ENCODE data around the gene PLK1. TPM values are rescaled to one million over a fixed set of nuclear protein-coding genes. Genes with fewer than 3 reads are reported as not detected.
A peak's percentile ranks its signal among the peaks of the same experiment; 100 is the strongest.
"Not testable (repeated sequence)": the region's sequence is repeated elsewhere in the genome, so short reads cannot be mapped to it uniquely, and the experiment has no call there.

PLK1 gene
- total RNA-seq = 1 to 10 TPM; 4.4 to 7.1 TPM
- polyA plus RNA-seq (ENCODE audit: insufficient read length in 2 of 2) = 10 to 100 TPM; 20.0 to 20.1 TPM
- long read RNA-seq, donor 1, partial matches to known transcripts = 0 of 4 reads
- long read RNA-seq, donor 1, other reads (novel, unspliced or antisense) = 0 of 4 reads
- long read RNA-seq, donor 2, partial matches to known transcripts = 0 of 2 reads
- long read RNA-seq, donor 2, other reads (novel, unspliced or antisense) = 0 of 2 reads
- long read RNA-seq, donor 3, full-length matches to known transcripts = 3 of 3 reads
- long read RNA-seq, donor 3, partial matches to known transcripts = 0 of 3 reads
- long read RNA-seq, donor 3, other reads (novel, unspliced or antisense) = 0 of 3 reads
- long read RNA-seq, donor 4, partial matches to known transcripts = 0 of 3 reads
- long read RNA-seq, donor 4, other reads (novel, unspliced or antisense) = 0 of 3 reads

GRCh38 chr16:23678430-23679273 lies at the start of gene PLK1:
Gene PLK1, plus strand, starts transcription at chr16:23678889. Its CDS starts 44 bp downstream, at chr16:23678933.
- Histone ChIP-seq H3K27ac (ENCODE audit: low read depth, low read length) (no peak within 1 kb of the TSS), H3K27me3 (ENCODE audit: control insufficient read depth, insufficient read depth, low read length) (no peaks in the 10 kb centered on the region), H3K4me1 (ENCODE audit: control insufficient read depth, insufficient read depth, low read length) (peaks cover 22% of the 10 kb centered on the region), H3K4me3 (ENCODE audit: low read depth, low read length) (peak within 1 kb of the TSS; percentile 65), H3K9me3 (ENCODE audit: control insufficient read depth, insufficient read depth, low read length) (no peaks in the 10 kb centered on the region), H3K36me3 (ENCODE audit: control insufficient read depth, insufficient read depth, low read length) (peaks cover 34% of the 10 kb centered on the region)
- peak; percentile 52 to 94 (median 76) for DNase-seq (ENCODE audit: low read depth in 4 of 6, low spot score in 6 of 6)
- WGBS (ENCODE audit: insufficient coverage) = under 1% methylated on average over 75 of the region's 75 CpGs

GRCh38 chr16:23629516-23629915 lies 49.2 kb upstream of the PLK1 start:
- H3K4me1 ChIP-seq (ENCODE audit: control insufficient read depth, insufficient read depth, low read length) = no peaks in the 10 kb centered on the region
- H3K9me3 ChIP-seq (ENCODE audit: control insufficient read depth, insufficient read depth, low read length) = no peaks in the 10 kb centered on the region
- WGBS (ENCODE audit: insufficient coverage) = 92% methylated on average over 8 of the region's 8 CpGs
- no peak overlapping the region for H3K27ac ChIP-seq (ENCODE audit: low read depth, low read length)
- no peaks in the 10 kb centered on the region for H3K27me3 ChIP-seq (ENCODE audit: control insufficient read depth, insufficient read depth, low read length)
- H3K4me3 ChIP-seq (ENCODE audit: low read depth, low read length) = no peak overlapping the region
- DNase-seq (ENCODE audit: low read depth in 4 of 6, low spot score in 6 of 6) = no peak
- H3K36me3 ChIP-seq (ENCODE audit: control insufficient read depth, insufficient read depth, low read length) = peaks cover 44% of the 10 kb centered on the region

- not testable (repeated sequence) for H3K4me3 ChIP-seq (ENCODE audit: low read depth, low read length); DNase-seq (ENCODE audit: low read depth in 4 of 6, low spot score in 6 of 6); H3K4me1 ChIP-seq (ENCODE audit: control insufficient read depth, insufficient read depth, low read length); H3K27ac ChIP-seq (ENCODE audit: low read depth, low read length); H3K9me3 ChIP-seq (ENCODE audit: control insufficient read depth, insufficient read depth, low read length); H3K27me3 ChIP-seq (ENCODE audit: control insufficient read depth, insufficient read depth, low read length)
- H3K36me3 ChIP-seq (ENCODE audit: control insufficient read depth, insufficient read depth, low read length) = peaks cover 32% of the 10 kb centered on the region
- 90% methylated on average over 2 of the region's 3 CpGs for WGBS (ENCODE audit: insufficient coverage)
Observed at GRCh38 chr16:23631874-23632273, 46.8 kb upstream of the PLK1 start.

GRCh38 chr16:23634461-23635036 lies 44.1 kb upstream of the PLK1 start:
- Histone ChIP-seq H3K9me3 (ENCODE audit: control insufficient read depth, insufficient read depth, low read length) (no peaks in the 10 kb centered on the region), H3K4me1 (ENCODE audit: control insufficient read depth, insufficient read depth, low read length) (no peaks in the 10 kb centered on the region), H3K27ac (ENCODE audit: low read depth, low read length) (no peak overlapping the region), H3K4me3 (ENCODE audit: low read depth, low read length) (no peak overlapping the region), H3K36me3 (ENCODE audit: control insufficient read depth, insufficient read depth, low read length) (peaks cover 26% of the 10 kb centered on the region), H3K27me3 (ENCODE audit: control insufficient read depth, insufficient read depth, low read length) (no peaks in the 10 kb centered on the region)
- DNase-seq (ENCODE audit: low read depth in 4 of 6, low spot score in 6 of 6) = no peak
- WGBS (ENCODE audit: insufficient coverage) = 89% methylated on average over 1 of the region's 4 CpGs

- H3K36me3 ChIP-seq (ENCODE audit: control insufficient read depth, insufficient read depth, low read length) = peaks cover 22% of the 10 kb centered on the region
Observed at GRCh38 chr16:23635958-23636357, 42.7 kb upstream of the PLK1 start.

GRCh38 chr16:23640615-23640930 lies 38.1 kb upstream of the PLK1 start:
- WGBS (ENCODE audit: insufficient coverage) = no CpG with 5 or more reads among the region's 8 CpGs
- H3K27me3 ChIP-seq (ENCODE audit: control insufficient read depth, insufficient read depth, low read length) = no peaks in the 10 kb centered on the region
- peak overlapping the region; percentile 53 for H3K27ac ChIP-seq (ENCODE audit: low read depth, low read length)
- H3K4me3 ChIP-seq (ENCODE audit: low read depth, low read length) = peak overlapping the region; percentile 94
- H3K4me1 ChIP-seq (ENCODE audit: control insufficient read depth, insufficient read depth, low read length) = peaks cover 20% of the 10 kb centered on the region
- no peak for DNase-seq (ENCODE audit: low read depth in 4 of 6, low spot score in 6 of 6)
- H3K9me3 ChIP-seq (ENCODE audit: control insufficient read depth, insufficient read depth, low read length) = no peaks in the 10 kb centered on the region
- peaks cover 24% of the 10 kb centered on the region for H3K36me3 ChIP-seq (ENCODE audit: control insufficient read depth, insufficient read depth, low read length)

More at GRCh38 chr16:23635958-23636357, 42.7 kb upstream of the PLK1 start:
- no peak overlapping the region for H3K4me3 ChIP-seq (ENCODE audit: low read depth, low read length)
- DNase-seq (ENCODE audit: low read depth in 4 of 6, low spot score in 6 of 6) = no peak
- H3K9me3 ChIP-seq (ENCODE audit: control insufficient read depth, insufficient read depth, low read length) = no peaks in the 10 kb centered on the region
- peaks cover 9% of the 10 kb centered on the region for H3K4me1 ChIP-seq (ENCODE audit: control insufficient read depth, insufficient read depth, low read length)
- H3K27me3 ChIP-seq (ENCODE audit: control insufficient read depth, insufficient read depth, low read length) = no peaks in the 10 kb centered on the region
- H3K27ac ChIP-seq (ENCODE audit: low read depth, low read length) = no peak overlapping the region

GRCh38 chr16:23640931-23641765 lies 37.5 kb upstream of the PLK1 start, which contains the start of the genes DCTN5 and PALB2:
Gene DCTN5, plus strand, starts transcription at chr16:23641466. Its CDS starts 77 bp downstream, at chr16:23641543.
Gene PALB2, minus strand, starts transcription at chr16:23641310. Its CDS starts 153 bp downstream, at chr16:23641157.
- Histone ChIP-seq H3K4me1 (ENCODE audit: control insufficient read depth, insufficient read depth, low read length) (peaks cover 20% of the 10 kb centered on the region), H3K36me3 (ENCODE audit: control insufficient read depth, insufficient read depth, low read length) (peaks cover 24% of the 10 kb centered on the region), H3K9me3 (ENCODE audit: control insufficient read depth, insufficient read depth, low read length) (no peaks in the 10 kb centered on the region), H3K27ac (ENCODE audit: low read depth, low read length) (peak within 1 kb of the TSS; percentile 80), H3K27me3 (ENCODE audit: control insufficient read depth, insufficient read depth, low read length) (no peaks in the 10 kb centered on the region), H3K4me3 (ENCODE audit: low read depth, low read length) (peak within 1 kb of the TSS; percentile 94)
- 0% methylated on average over 55 of the region's 64 CpGs for WGBS (ENCODE audit: insufficient coverage)
- peak; percentile 82 to 98 (median 90) for DNase-seq (ENCODE audit: low read depth in 4 of 6, low spot score in 6 of 6)

GRCh38 chr16:23642246-23642774 lies 36.4 kb upstream of the PLK1 start:
- Histone ChIP-seq H3K9me3 (ENCODE audit: control insufficient read depth, insufficient read depth, low read length) (no peaks in the 10 kb centered on the region), H3K4me3 (ENCODE audit: low read depth, low read length) (peak overlapping the region; percentile 94), H3K36me3 (ENCODE audit: control insufficient read depth, insufficient read depth, low read length) (peaks cover 26% of the 10 kb centered on the region), H3K27ac (ENCODE audit: low read depth, low read length) (no peak overlapping the region), H3K4me1 (ENCODE audit: control insufficient read depth, insufficient read depth, low read length) (peaks cover 20% of the 10 kb centered on the region), H3K27me3 (ENCODE audit: control insufficient read depth, insufficient read depth, low read length) (no peaks in the 10 kb centered on the region)
- DNase-seq (ENCODE audit: low read depth in 4 of 6, low spot score in 6 of 6) = no peak
- 85% methylated on average over 6 of the region's 14 CpGs for WGBS (ENCODE audit: insufficient coverage)
